K562 (cell line): ENCODE results near the gene CDIPT. TPM values are rescaled to one million over a fixed set of nuclear protein-coding genes. Genes with fewer than 3 reads are reported as not detected.
A peak's percentile ranks its signal among the peaks of the same experiment; 100 is the strongest.

Experiments used
- BRD4 ChIP-seq: fragments of 200-600 bp; sonication (generic); IDR thresholded peaks from 2 replicates; pipeline ENCODE4 v1.6.1; 2017; ENCODE audit warnings: inconsistent platforms
- E2F4 ChIP-seq: sonication (generic); formaldehyde crosslinking; IDR thresholded peaks from 2 replicates; pipeline ENCODE4 v1.8.0; 2022; ENCODE audit warnings: mild to moderate bottlenecking, low read depth, missing genetic modification reagents
- GTF2F1 ChIP-seq: IDR thresholded peaks from 2 replicates; pipeline ENCODE4 v1.6.1; 2011; ENCODE audit warnings: low read depth, low read length, improper control_type of control experiment
- HMG20A ChIP-seq: fragments of 450-650 bp; formaldehyde crosslinking; conservative IDR thresholded peaks from 2 replicates; pipeline ENCODE4 v1.4.0; 2020; ENCODE audit warnings: mild to moderate bottlenecking, mixed read lengths
- HNRNPLL ChIP-seq: fragments of 200-400 bp; formaldehyde crosslinking; IDR thresholded peaks from 2 replicates; pipeline ENCODE4 v1.6.1; 2017; ENCODE audit warnings: low read length, low read depth, mild to moderate bottlenecking; ENCODE audit not compliant: poor library complexity, severe bottlenecking
- MAFF ChIP-seq: IDR thresholded peaks from 2 replicates; pipeline ENCODE4 v1.6.1; 2012; ENCODE audit warnings: low read length, improper control_type of control experiment
- MEF2D ChIP-seq: conservative IDR thresholded peaks from 2 replicates; pipeline ENCODE4 v1.6.1; 2016; ENCODE audit warnings: low read depth, missing genetic modification characterization, missing compliant biosample characterization
- NCOA1 ChIP-seq: fragments of 450-650 bp; IDR thresholded peaks from 2 replicates; pipeline ENCODE4 v1.6.1; 2016; ENCODE audit warnings: low read depth
- PCBP2 ChIP-seq: fragments of 200-400 bp; formaldehyde crosslinking; IDR thresholded peaks from 2 replicates; pipeline ENCODE4 v1.6.1; 2018; ENCODE audit warnings: low read length, low read depth, mild to moderate bottlenecking, moderate library complexity; ENCODE audit not compliant: poor library complexity, severe bottlenecking
- POLR2A ChIP-seq: fragments of 450-650 bp; conservative IDR thresholded peaks from 2 replicates; pipeline ENCODE4 v1.6.1; 2016
- PRMT5 ChIP-seq: sonication (generic); formaldehyde crosslinking; IDR thresholded peaks from 2 replicates; pipeline ENCODE4 v1.5.0; 2020; ENCODE audit warnings: missing genetic modification reagents
- PYGO2 ChIP-seq: fragments of 450-650 bp; IDR thresholded peaks from 2 replicates; pipeline ENCODE4 v1.6.1; 2016; ENCODE audit warnings: mild to moderate bottlenecking, missing genetic modification characterization, moderate library complexity, missing compliant biosample characterization
- SETDB1 ChIP-seq: IDR thresholded peaks from one replicate; pipeline ENCODE4 v1.6.1; 2012; ENCODE audit warnings: low read length, control low read depth, inconsistent platforms
- SIRT6 ChIP-seq: IDR thresholded peaks from one replicate; pipeline ENCODE4 v1.6.1; 2012; ENCODE audit warnings: low read depth, mild to moderate bottlenecking, control low read depth, inconsistent platforms, low read length, moderate library complexity
- SREBF2 ChIP-seq: sonication (generic); formaldehyde crosslinking; IDR thresholded peaks from 2 replicates; pipeline ENCODE4 v1.4.0; 2020; ENCODE audit warnings: mild to moderate bottlenecking, missing genetic modification reagents
- SRSF9 ChIP-seq: fragments of 200-400 bp; formaldehyde crosslinking; IDR thresholded peaks from 2 replicates; pipeline ENCODE4 v1.6.1; 2017; ENCODE audit warnings: low read depth, low read length, borderline replicate concordance
- STAT5A ChIP-seq: IDR thresholded peaks from 2 replicates; pipeline ENCODE4 v1.6.1; 2012; ENCODE audit warnings: low read length, inconsistent platforms, borderline replicate concordance
- THAP7 ChIP-seq: fragments of 250-450 bp; sonication (Bioruptor Pico); IDR thresholded peaks from 2 replicates; pipeline ENCODE4 v1.5.0; 2021
- YBX1 ChIP-seq: fragments of 450-650 bp; IDR thresholded peaks from 2 replicates; pipeline ENCODE4 v1.7.1; 2016; ENCODE audit warnings: mild to moderate bottlenecking
- ZBED1 ChIP-seq: IDR thresholded peaks from 2 replicates; pipeline ENCODE4 v1.6.1; 2014
- ZBTB7A ChIP-seq: IDR thresholded peaks from 2 replicates; pipeline ENCODE4 v1.6.1; 2011; ENCODE audit warnings: low read depth, mild to moderate bottlenecking, low read length, moderate library complexity, borderline replicate concordance; ENCODE audit not compliant: control insufficient read depth
- ZNF134 ChIP-seq: fragments of 250-450 bp; sonication (Bioruptor Pico); conservative IDR thresholded peaks from 2 replicates; pipeline ENCODE4 v1.4.0; 2020
- ZNF232 ChIP-seq: sonication (generic); formaldehyde crosslinking; IDR thresholded peaks from 2 replicates; pipeline ENCODE4 v1.8.0; 2022; ENCODE audit warnings: mild to moderate bottlenecking, missing genetic modification reagents
- ZNF79 ChIP-seq: fragments of 250-450 bp; sonication (Bioruptor Pico); IDR thresholded peaks from 2 replicates; pipeline ENCODE4 v1.4.0; 2020; ENCODE audit warnings: low read depth, mild to moderate bottlenecking, moderate library complexity
- polyA plus RNA-seq, 8 experiments: library from polyadenylated mRNA; depleted of rRNA in 4 of 8; stranded (reverse) in 5 of 8; unstranded in 3 of 8; fragments of >200 nt; fragmentation: Nextera tagmentation in 2 of 8; fragmentation: Illumina TruSeq in 1 of 8; extraction: Ambion mirVana in 2 of 8; extraction: Trizol in 1 of 8; gene quantifications; 2 replicates each; pipeline versions ENCODE4 v1.2.1 to v1.2.3, GENCODE V29; 2011 to 2014; ENCODE audit warnings: inconsistent platforms in 1 of 8, missing spikeins in 1 of 8
- total RNA-seq, 7 experiments: library from RNA; depleted of rRNA in 6 of 7; stranded (reverse); fragments of >200 nt in 6 of 7; fragmentation: Illumina TruSeq in 2 of 7; extraction: Trizol in 2 of 7; gene quantifications; 2 replicates each; pipeline versions ENCODE4 v1.2.1 to v1.2.3, GENCODE V29; 2011 to 2021; ENCODE audit warnings: low replicate concordance in 1 of 7
- TF ChIP-seq, protein P1 (sequence below): fragments of 250-450 bp; sonication (Bioruptor Pico); IDR thresholded peaks from 2 replicates; pipeline ENCODE4 v1.9.0; 2021; ENCODE audit warnings: mild to moderate bottlenecking
- TF ChIP-seq, protein P2 (sequence below): IDR thresholded peaks from 3 replicates; pipeline ENCODE4 v1.6.1; 2011; ENCODE audit warnings: borderline replicate concordance, mild to moderate bottlenecking; ENCODE audit not compliant: insufficient read length, insufficient read depth
- TF ChIP-seq, protein P3 (sequence below): sonication (generic); formaldehyde crosslinking; IDR thresholded peaks from 2 replicates; pipeline ENCODE4 v1.8.1; 2022; ENCODE audit warnings: missing genetic modification reagents

Gene CDIPT
- total and polyA plus RNA-seq, 9 of the 15 experiments (the other 6 are each of a cell fraction or from before 2014, with no cell fraction given), result 1.3 to 37.0 (median 23.0) TPM

- TF ChIP-seq, protein P1, sequence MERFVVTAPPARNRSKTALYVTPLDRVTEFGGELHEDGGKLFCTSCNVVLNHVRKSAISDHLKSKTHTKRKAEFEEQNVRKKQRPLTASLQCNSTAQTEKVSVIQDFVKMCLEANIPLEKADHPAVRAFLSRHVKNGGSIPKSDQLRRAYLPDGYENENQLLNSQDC (CRISPR knock-in tag), result no peak
- TF ChIP-seq PCBP2, result no peak
- TF ChIP-seq POLR2A, result peak; percentile 76
- no peak for TF ChIP-seq STAT5A
- TF ChIP-seq, protein P2, sequence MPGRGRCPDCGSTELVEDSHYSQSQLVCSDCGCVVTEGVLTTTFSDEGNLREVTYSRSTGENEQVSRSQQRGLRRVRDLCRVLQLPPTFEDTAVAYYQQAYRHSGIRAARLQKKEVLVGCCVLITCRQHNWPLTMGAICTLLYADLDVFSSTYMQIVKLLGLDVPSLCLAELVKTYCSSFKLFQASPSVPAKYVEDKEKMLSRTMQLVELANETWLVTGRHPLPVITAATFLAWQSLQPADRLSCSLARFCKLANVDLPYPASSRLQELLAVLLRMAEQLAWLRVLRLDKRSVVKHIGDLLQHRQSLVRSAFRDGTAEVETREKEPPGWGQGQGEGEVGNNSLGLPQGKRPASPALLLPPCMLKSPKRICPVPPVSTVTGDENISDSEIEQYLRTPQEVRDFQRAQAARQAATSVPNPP, result no peak
- TF ChIP-seq HMG20A, result no peak
- no peak for TF ChIP-seq PYGO2 (tag)
- TF ChIP-seq ZBTB7A, result peak; percentile 53; the same call in 1 of the 2 replicates
- no peak for TF ChIP-seq SRSF9
- no peak for TF ChIP-seq SIRT6
- TF ChIP-seq NCOA1, result no peak
- no peak for TF ChIP-seq SETDB1
- no peak for TF ChIP-seq BRD4
- TF ChIP-seq, protein P3, sequence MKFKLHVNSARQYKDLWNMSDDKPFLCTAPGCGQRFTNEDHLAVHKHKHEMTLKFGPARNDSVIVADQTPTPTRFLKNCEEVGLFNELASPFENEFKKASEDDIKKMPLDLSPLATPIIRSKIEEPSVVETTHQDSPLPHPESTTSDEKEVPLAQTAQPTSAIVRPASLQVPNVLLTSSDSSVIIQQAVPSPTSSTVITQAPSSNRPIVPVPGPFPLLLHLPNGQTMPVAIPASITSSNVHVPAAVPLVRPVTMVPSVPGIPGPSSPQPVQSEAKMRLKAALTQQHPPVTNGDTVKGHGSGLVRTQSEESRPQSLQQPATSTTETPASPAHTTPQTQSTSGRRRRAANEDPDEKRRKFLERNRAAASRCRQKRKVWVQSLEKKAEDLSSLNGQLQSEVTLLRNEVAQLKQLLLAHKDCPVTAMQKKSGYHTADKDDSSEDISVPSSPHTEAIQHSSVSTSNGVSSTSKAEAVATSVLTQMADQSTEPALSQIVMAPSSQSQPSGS (CRISPR knock-in tag), result no peak
- no peak for TF ChIP-seq E2F4 (CRISPR knock-in tag)
- TF ChIP-seq YBX1, result no peak
- no peak for TF ChIP-seq ZNF232
- peak; percentile 88 for TF ChIP-seq THAP7 (CRISPR knock-in tag)
- peak; percentile 65; the same call in 1 of the 2 replicates for TF ChIP-seq ZBED1
- no peak for TF ChIP-seq ZNF134
- TF ChIP-seq ZNF79 (CRISPR knock-in tag), result no peak
- peak; percentile 47; the same call in 1 of the 2 replicates for TF ChIP-seq MEF2D (tag)
- TF ChIP-seq HNRNPLL, result peak; percentile 38
- no peak for TF ChIP-seq GTF2F1
- TF ChIP-seq MAFF, result no peak
- TF ChIP-seq PRMT5 (CRISPR knock-in tag), result no peak
- no peak for TF ChIP-seq SREBF2 (CRISPR knock-in tag)
These were observed 51.7 kb downstream of the CDIPT start (continued) for GRCh38 chr16:29811170-29811895.
